GDM1 (cell line): Measurements from ENCODE around the gene KIF16B.
A peak's percentile ranks its signal among the peaks of the same experiment; 100 is the strongest.
"Not testable (repeated sequence)": the region's sequence is repeated elsewhere in the genome, so short reads cannot be mapped to it uniquely, and the experiment has no call there.

Experiments used
- DNase-seq: peaks from one replicate; lab custom pipeline; 2025; lab: John Stamatoyannopoulos, UW

The KIF16B gene

GRCh38 chr20:16476032-16476431 is 97.2 kb downstream of the KIF16B start:
- no peak for DNase-seq

GRCh38 chr20:16475225-16475624 is 98.0 kb downstream of the KIF16B start:
- no peak for DNase-seq

- DNase-seq = no peak
These were observed 98.9 kb downstream of the KIF16B start for GRCh38 chr20:16474363-16474762.

GRCh38 chr20:16472045-16472872 is 101.0 kb downstream of the KIF16B start:
- no peak for DNase-seq

- no peak for DNase-seq
These were observed 103.8 kb downstream of the KIF16B start for GRCh38 chr20:16469395-16469905.

- no peak for DNase-seq
These were observed 110.5 kb downstream of the KIF16B start for GRCh38 chr20:16462711-16463110.

GRCh38 chr20:16459019-16459700 is 114.1 kb downstream of the KIF16B start:
- no peak for DNase-seq

GRCh38 chr20:16457514-16457913 is 115.7 kb downstream of the KIF16B start:
- no peak for DNase-seq

- DNase-seq = no peak
These were observed 117.9 kb downstream of the KIF16B start for GRCh38 chr20:16455324-16455723.

- DNase-seq = no peak
These were observed 121.3 kb downstream of the KIF16B start for GRCh38 chr20:16451982-16452381.

- DNase-seq = no peak
These were observed 122.2 kb downstream of the KIF16B start for GRCh38 chr20:16451001-16451400.

- no peak for DNase-seq
These were observed 126.3 kb downstream of the KIF16B start for GRCh38 chr20:16446991-16447390.

- no peak for DNase-seq
These were observed 127.0 kb downstream of the KIF16B start for GRCh38 chr20:16446246-16446645.

GRCh38 chr20:16445482-16445881 is 127.8 kb downstream of the KIF16B start:
- no peak for DNase-seq

- no peak for DNase-seq
These were observed 129.0 kb downstream of the KIF16B start for GRCh38 chr20:16444057-16444777.

GRCh38 chr20:16441546-16442164 is 131.6 kb downstream of the KIF16B start:
- DNase-seq = no peak

- no peak for DNase-seq
These were observed 132.6 kb downstream of the KIF16B start for GRCh38 chr20:16440686-16441085.

GRCh38 chr20:16439540-16439939 is 133.7 kb downstream of the KIF16B start:
- not testable (repeated sequence) for DNase-seq

GRCh38 chr20:16438100-16438499 is 135.1 kb downstream of the KIF16B start:
- DNase-seq = no peak

- no peak for DNase-seq
These were observed 135.8 kb downstream of the KIF16B start for GRCh38 chr20:16437387-16437996.

- peak; percentile 15 for DNase-seq
These were observed 139.1 kb downstream of the KIF16B start for GRCh38 chr20:16434062-16434664.
